A673 (cell line): ENCODE data around the gene AKT3.

Experiments used
- CTCF ChIP-seq: fragments of 300-800, 200-600 bp; sonication (generic); conservative IDR thresholded peaks from 2 replicates; pipeline ENCODE4 v1.5.1; 2017; ENCODE audit warnings: low read depth, mild to moderate bottlenecking, antibody characterized with exemption, low read length, moderate library complexity, mixed read lengths
- EZH2 ChIP-seq: fragments of 200-600 bp; sonication (generic); IDR thresholded peaks from 2 replicates; pipeline ENCODE4 v1.6.1; 2017; ENCODE audit warnings: borderline replicate concordance, low read depth, mild to moderate bottlenecking, mixed read lengths, antibody characterized with exemption, low read length; ENCODE audit not compliant: poor library complexity, severe bottlenecking

DNA sequence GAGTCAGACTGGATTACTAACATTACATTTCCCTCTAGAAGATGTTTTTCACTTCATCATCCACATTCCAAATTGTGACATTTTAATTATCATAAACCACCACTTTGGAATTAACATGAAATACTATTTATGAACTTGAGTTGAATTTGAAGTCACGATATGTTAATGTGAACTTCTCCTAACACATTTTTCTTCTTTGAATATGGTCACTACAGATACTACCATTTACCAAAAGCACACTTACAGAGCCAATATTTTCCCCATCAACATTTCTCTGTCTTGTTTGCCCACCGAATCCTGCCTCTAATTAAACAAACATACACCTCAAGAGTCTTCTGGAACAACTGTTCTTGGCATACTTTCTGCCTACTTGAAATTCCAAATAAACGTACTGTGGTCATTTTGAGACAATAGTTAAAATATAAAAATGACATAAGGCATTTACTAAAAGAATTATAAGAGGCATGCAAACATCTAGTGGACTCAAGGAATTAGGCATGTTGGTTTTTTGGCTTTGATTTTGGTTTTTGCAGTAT is 177.4 kb downstream of the AKT3 start:
- no peak for TF ChIP-seq EZH2
- TF ChIP-seq CTCF: no peak
